Activated CD8-positive, alpha-beta memory T cell treated with anti-CD3 and anti-CD28 coated beads, Interleukin-2, amount 50 U/mL, for 24 hours (primary cell): Measurements from ENCODE around the gene CMTM8.

Experiments
- DNase-seq: peaks from one replicate; pipeline ENCODE4 v3.0.0-alpha.2; 2020; ENCODE audit errors: extremely low read depth

The CMTM8 gene

GRCh38 chr3:32307591-32307990 is 69.1 kb downstream of the CMTM8 start:
- DNase-seq = no peak

- no peak for DNase-seq
Measured at GRCh38 chr3:32308378-32308777, 69.9 kb downstream of the CMTM8 start.

- DNase-seq = no peak
Measured at GRCh38 chr3:32309654-32310242, 71.3 kb downstream of the CMTM8 start.

DNA sequence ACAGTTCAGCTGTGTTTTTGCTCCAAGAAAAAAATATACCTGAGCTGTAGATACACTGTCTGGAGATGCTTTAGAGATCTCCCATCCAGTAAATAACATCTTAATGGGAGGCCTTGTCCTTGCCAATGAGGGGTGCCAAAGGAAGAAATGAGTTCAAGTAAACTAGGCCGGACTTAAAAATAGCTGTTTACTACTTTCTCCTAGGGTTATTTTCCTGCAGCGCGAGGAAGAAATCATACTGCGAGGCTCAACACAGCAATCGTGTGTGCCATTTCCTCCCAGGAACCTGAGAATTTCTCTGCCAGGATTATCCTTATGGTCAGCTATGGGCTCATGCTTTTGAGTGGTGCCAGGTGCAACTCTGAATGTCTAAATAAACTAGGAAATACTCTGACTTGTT is 71.9 kb downstream of the CMTM8 start:
- DNase-seq = no peak

DNA sequence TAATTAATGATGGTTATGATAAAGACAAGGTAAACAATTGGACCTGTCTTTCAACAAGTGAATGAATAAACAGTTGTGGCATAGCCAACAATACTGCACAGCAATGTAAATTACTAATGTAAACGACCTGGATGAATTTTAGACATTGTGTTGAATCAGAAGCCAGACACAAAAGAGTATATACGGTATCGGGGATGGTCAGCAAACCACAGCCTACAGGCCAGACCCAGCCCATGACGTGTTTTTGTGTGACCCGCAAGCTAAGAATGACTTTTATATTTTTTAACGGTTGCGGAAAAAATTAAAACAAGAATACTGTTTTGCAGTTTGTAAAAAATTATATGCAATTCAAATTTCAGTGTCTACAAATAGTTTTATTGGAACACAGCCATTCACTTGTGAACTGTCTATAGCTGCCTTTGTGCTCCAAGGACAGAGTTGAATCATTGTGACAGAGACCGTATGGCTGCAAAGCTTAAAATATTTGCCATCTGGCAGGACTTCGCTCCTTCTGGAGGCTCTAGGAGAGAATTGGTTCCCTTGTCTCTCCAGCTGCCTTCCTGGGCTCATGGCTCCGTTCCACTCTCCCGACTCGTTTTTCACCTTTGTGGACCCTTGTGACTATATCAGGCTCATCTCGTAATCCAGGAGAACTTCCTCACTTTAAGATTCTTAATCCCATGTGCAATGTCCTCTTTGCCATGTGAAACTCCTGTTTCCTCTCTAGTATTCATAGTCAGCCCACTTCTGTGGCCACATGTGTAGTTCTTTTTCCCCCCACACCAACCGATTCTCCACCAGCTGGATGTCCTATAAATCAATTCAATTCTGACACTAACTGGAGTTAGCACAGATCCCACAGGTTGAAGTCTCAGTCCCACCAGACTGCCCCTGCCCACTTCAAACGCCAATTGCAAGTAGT is 72.7 kb downstream of the CMTM8 start:
- no peak for DNase-seq

DNA sequence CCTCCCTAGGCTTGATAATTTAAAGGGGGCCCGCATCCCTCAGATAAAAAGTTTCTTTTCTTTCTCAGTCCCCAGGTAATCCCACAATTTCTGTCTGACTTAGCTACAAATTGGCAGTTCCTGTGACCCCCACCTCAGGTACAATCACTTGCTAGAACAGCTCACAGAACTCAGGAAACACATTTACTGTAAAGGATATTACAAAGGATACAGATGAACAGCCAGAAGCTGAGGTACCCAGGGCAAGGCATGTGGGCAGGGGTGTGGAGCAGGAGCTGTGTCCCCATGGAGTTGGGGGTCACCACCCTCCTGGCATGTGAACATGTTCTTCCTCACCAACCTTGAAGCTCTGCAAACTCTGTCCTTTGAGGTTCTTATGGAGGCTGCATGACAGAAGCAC is 73.8 kb downstream of the CMTM8 start:
- DNase-seq = no peak

DNA sequence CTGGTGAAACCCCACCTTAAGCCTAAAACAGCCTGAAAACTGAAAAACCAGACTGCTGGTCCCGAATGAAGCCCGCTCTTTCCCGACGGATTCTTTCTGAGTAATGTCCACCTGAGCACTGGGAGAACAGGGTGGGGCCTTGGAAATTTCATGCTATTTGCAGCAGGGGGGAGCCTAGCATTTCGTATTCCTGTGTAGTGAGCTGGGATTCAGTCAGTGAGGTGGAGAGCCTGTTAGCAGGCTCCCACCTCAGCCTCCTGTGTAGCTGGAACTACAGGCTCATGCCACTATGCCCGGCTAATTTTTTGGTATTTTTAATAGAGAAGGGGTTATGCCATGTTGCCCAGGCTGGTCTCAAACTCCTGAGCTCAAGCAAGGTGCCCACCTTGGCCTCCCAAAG is 74.7 kb downstream of the CMTM8 start:
- no peak for DNase-seq

- DNase-seq = no peak
Measured at GRCh38 chr3:32313723-32314473, 75.4 kb downstream of the CMTM8 start.

- DNase-seq = no peak
Measured at GRCh38 chr3:32315441-32315840, 77.0 kb downstream of the CMTM8 start.

DNA sequence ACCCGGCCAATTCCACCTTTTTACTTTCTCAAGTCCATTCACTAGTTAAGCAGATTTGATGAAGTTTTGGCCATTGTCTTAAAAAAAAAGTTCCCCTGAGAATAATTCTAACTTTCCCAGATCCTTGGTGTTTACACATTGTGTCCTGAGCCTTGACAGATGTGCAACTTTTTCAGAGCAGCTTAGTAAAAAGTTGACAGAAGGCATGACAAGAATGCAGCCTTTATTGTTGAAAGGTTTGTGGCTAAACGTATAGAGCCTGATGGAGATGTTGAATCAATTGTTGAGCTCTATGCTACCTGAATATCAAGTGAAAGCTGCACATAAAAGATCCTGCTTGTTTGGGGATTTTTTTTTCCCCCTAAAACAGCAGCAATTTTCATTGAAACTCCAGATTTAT is 77.8 kb downstream of the CMTM8 start:
- DNase-seq = no peak

DNA sequence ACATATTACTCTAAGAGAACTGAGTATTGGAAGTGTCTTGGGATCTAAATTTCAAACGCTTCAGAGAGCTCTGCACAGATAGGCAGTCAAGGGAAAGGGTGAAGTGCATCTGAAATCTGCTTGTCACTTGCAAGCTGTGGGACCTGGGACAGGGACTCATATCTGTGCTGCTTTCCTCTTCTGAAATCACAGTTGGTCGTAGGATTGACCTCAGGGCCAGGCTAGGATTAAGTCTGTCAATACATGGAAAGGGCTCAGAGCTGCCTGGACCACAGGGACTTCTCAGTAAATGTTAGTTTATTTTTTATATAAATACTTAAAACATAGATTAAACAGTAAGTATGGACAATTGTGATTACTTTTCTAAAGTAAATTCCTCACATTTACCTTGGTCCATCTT is 78.5 kb downstream of the CMTM8 start:
- no peak for DNase-seq

GRCh38 chr3:32319607-32320006 is 81.1 kb downstream of the CMTM8 start:
- DNase-seq = no peak

- no peak for DNase-seq
Measured at GRCh38 chr3:32320080-32320479, 81.6 kb downstream of the CMTM8 start.

DNA sequence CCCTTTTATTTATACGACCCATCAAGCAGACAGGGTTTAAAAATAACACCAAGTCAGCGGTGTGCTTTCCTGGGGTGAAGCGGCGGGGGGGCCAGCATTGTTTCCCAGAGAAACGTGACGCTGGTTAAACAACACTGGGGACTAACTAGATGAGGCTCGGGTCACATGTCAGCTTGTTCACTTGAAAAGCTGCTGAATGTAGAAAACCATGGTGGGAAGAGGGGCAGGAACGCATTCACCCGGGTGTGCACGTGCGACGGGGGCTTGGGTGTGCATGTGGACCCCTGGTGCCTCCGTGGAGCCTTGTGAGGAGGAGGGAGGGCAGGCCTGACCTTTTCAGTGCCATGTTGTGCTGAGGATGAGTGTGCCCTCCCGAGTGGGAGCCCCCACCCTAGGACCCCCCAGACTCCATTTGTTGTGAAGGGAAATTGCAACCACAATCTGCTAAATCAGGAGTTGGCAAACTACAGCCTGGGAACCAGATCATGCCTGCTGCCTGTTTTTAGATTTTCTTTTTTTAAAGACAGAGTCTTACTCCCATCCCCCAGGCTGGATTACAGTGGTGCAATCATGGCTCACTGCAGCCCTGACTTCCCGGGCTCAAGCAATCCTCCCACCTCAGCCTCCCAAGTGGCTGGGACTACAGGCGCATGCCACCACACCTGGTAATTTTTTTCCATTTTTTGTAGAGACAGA is 82.8 kb downstream of the CMTM8 start:
- no peak for DNase-seq

GRCh38 chr3:32322311-32322710 is 83.8 kb downstream of the CMTM8 start:
- DNase-seq = no peak

GRCh38 chr3:32323604-32324003 is 85.1 kb downstream of the CMTM8 start:
- no peak for DNase-seq

DNA sequence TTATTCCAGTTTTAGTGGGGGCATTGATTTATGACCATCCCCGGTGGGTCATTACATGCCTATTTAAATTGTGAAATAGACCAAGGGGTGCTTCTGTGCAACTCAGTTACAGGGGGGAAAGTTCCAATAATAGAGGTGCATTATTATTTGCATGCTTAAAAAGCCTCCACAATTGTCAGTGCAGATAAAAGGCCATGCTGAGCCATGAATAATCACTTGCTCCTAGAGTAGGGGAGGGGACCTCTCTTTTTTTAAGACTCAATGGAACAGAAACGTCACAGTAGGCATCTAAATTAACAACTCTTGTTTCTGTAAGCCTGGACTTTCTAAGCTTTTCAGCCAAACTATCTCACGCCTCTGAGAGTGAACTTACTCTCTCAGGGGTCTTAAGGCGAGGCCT is 86.7 kb downstream of the CMTM8 start:
- no peak for DNase-seq

- no peak for DNase-seq
Measured at GRCh38 chr3:32325927-32326326, 87.4 kb downstream of the CMTM8 start.

- no peak for DNase-seq
Measured at GRCh38 chr3:32326795-32327194, 88.3 kb downstream of the CMTM8 start.

GRCh38 chr3:32334675-32335074 is 96.2 kb downstream of the CMTM8 start:
- DNase-seq = no peak

DNA sequence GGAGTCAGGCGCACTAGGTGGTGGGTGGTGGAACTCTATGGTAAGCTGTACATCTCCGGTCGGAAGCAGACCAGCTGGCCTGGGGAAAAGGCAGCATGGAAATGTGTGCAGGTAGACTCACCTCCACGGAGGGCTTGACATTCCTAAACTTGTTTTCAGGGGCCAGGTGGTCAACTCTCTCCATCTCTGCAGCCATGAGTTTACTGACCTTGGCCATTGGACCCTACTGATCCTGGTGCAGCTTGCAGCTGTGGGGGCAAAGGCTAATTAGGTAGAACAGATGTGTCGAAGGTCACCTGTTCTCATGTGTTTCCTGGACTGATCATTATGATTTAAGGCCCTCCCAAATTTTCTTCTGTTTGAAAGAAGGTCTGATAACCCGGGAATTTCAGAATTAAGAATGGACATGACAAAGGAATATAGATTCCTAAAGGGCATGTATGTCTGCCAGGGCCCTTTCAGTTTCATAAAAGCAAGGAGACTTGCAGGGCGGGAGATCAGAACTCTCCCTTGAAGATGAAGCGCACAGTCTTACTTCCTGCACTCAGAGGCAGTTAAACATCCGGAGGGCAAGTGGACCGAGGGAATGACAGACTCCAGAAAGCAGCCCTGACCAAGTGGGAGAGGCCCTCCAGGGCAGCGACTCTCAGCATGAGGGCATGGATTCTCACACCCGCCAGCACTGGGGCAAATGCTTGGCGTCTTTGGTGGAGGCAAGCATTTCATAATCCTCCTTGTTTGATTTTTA is 97.1 kb downstream of the CMTM8 start:
- no peak for DNase-seq
